OCI-LY3 (cell line): ENCODE measurements around the gene CLDN1.

Source experiments
- EZH2phosphoT487 ChIP-seq: fragments of 200-600 bp; shearing (Covaris generic); IDR thresholded peaks from 2 replicates; pipeline ENCODE4 v1.6.1; 2018; ENCODE audit warnings: antibody characterized with exemption, mixed run types, low read depth
- TF ChIP-seq, protein P1 (sequence below): fragments of 200-600, 300-600 bp; sonication (generic); IDR thresholded peaks from 2 replicates; pipeline ENCODE4 v1.5.1; 2014; ENCODE audit warnings: antibody characterized with exemption, low read length, low read depth

DNA sequence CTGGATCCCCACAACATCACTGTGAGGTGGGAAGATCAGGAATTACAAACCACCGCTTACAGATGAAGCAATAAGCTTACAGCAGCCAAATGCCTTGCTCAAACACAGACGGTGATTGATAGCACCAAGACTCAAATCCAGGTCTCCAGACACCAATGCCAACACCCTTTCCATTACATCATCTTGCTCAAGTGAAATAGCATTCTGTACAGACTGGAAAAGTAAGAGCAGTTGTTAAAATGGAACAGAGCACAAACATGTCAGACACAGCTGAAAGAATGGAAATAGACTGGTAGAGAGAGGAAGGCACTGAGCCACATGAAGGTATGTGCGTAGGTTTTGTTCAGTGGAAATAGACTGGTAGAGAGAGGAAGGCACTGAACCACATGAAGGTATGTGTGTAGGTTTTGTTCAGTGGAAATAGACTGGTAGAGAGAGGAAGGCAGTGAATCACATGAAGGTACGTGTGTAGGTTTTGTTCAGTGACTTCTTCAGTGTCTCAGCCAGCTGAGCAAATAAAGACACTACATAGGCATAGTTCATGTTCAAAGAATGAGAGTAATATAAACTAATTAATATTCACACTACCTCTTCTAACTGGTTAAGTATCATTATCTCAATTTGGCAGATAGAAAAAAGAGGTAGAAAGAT, 15.6 kb downstream of the CLDN1 start:
- TF ChIP-seq, protein P1, sequence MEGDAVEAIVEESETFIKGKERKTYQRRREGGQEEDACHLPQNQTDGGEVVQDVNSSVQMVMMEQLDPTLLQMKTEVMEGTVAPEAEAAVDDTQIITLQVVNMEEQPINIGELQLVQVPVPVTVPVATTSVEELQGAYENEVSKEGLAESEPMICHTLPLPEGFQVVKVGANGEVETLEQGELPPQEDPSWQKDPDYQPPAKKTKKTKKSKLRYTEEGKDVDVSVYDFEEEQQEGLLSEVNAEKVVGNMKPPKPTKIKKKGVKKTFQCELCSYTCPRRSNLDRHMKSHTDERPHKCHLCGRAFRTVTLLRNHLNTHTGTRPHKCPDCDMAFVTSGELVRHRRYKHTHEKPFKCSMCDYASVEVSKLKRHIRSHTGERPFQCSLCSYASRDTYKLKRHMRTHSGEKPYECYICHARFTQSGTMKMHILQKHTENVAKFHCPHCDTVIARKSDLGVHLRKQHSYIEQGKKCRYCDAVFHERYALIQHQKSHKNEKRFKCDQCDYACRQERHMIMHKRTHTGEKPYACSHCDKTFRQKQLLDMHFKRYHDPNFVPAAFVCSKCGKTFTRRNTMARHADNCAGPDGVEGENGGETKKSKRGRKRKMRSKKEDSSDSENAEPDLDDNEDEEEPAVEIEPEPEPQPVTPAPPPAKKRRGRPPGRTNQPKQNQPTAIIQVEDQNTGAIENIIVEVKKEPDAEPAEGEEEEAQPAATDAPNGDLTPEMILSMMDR: no peak
- TF ChIP-seq EZH2phosphoT487: no peak
